HG02970 (cell line): Measurements from ENCODE around the gene PDE6B.
A peak's percentile ranks its signal among the peaks of the same experiment; 100 is the strongest.
"Not testable (repeated sequence)": the region's sequence is repeated elsewhere in the genome, so short reads cannot be mapped to it uniquely, and the experiment has no call there.

Experiments
- ATAC-seq: cut with Tn5 transposase; IDR thresholded peaks from one replicate; pipeline ENCODE4 v1.9.1; 2021; ENCODE audit warnings: mild to moderate bottlenecking, moderate library complexity, moderate number of reproducible peaks; ENCODE audit not compliant: unreplicated experiment, low FRiP score

The PDE6B gene

GRCh38 chr4:699816-700580 is 74.6 kb downstream of the PDE6B start:
- ATAC-seq: no peak

DNA sequence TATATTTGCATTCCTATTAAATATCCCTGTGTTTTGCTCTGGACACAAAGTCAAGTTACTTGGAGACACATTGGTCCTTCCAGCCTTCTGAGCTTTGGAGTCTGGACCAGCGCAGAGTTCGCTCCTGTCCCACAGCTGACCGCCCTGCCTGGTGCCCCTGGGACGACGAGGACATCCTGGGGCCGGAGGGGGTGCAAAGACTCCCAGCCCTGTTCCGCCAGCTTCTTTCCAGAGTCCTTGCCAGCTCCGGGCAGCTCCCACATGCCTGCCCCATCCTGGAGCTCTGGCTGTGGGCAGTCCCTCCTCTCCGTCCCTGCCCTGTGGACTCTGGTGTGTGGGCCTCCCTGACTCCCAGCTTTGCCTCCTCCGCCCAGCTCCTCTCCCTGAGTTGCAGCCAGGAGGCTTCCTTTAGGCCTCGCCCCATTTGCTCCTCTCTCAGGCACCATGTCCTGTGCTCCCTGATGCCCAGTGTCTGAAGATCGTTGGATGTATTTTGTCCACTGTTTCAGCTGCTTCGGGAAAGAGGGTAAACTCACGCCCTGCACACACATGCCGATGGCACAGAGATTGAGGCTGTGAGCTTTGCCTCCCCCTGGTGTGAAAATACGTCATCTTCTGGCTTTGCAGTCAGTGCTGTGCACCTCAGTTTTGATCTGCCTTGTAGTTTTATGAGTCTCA is 75.4 kb downstream of the PDE6B start:
- ATAC-seq: no peak

DNA sequence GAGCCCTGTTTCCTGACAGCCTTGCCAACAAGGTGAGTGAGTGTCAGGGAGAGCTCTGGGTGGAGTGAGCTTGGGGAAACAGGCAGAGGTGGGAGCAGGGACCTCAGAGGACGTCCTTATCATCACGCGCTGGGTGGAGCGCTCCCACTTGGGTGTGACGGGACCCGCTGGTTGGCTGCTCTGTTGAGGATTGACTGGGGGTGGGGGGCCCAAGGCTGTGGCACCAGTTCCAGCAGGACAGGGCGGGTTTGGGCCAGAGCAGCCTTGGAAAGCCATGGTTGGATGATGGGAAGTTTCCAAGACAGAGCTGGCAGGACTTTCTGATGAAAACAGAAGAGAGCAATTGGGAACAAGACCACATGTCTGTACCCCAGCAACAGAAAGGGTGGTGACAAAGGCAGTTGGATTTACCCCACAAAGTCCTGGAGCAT is 77.3 kb downstream of the PDE6B start:
- ATAC-seq: no peak

DNA sequence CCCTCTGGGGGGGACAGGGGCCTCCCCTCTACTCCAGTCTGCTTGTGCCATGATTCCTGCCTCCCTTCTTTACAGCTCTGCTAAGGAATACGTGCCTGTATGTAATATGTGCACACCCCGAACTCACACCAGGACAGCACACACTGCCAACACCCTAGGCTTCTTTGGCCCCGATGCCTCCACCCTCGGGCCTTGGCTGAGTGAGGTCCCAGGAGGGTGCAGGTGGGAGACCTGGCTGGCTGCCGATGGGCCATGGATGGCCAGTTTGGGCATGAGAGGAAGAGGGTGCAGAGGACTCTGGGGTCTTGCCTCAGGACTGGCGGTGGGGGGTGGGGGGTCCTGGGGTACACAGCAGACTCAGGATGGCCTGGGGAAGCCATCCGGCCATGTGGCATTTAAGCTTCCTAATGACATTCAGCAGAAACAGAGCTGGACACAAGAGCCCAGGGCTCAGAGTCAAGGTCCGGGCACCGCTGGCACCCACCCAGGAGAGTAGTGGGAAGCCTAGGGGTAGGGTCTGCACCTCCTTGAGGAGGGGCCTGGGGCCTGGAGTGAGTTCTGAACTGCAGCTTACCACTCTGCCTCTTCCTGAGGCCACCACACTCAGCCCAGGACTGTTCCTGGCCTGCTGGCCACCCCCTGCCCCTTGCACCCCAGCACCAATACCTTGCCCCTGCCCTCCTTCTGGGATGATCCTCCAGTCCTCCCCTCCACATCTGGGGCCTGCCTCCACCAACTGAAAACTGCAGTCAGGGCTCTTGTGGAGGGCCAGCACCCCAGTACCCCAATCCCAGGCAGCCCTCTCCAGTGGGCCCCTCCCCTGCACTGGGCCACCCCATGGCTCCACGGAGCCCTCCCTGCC is 78.2 kb downstream of the PDE6B start:
- ATAC-seq: no peak

DNA sequence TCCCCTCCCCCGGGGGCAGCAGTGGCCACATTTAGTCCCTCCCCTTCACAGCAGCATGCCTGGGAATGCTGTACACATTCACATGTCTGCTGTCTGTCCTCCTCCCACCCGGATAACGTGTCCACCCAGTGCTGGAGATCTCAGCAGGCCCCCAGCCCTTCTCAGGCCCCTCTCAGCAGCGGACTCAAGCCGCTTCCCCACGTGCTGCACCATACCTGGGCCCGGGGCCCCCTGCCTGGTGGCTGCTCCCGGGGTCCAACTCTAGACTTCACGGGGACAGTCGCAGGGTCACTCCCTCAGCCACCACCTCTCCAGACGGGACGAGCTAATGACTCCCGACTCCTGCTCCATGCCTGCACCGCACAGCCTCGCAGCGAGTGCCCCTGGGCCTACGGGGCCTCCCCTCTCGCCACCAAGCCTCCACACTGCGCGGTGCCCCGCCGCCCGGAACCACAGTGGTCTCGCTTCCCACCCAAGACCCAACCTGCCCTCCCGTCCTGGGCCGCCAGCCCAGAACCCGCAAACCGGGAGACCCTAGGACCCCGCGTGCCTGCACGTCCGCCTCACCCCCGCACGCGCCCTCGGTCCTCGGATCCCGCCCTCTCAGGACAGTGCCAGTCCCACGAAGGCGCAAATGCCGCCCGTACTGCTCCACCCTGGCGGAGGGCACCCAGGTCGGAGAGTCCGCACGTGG is 79.0 kb downstream of the PDE6B start:
- ATAC-seq: no peak

- no peak for ATAC-seq
Observed at GRCh38 chr4:704971-705277, 79.6 kb downstream of the PDE6B start.

DNA sequence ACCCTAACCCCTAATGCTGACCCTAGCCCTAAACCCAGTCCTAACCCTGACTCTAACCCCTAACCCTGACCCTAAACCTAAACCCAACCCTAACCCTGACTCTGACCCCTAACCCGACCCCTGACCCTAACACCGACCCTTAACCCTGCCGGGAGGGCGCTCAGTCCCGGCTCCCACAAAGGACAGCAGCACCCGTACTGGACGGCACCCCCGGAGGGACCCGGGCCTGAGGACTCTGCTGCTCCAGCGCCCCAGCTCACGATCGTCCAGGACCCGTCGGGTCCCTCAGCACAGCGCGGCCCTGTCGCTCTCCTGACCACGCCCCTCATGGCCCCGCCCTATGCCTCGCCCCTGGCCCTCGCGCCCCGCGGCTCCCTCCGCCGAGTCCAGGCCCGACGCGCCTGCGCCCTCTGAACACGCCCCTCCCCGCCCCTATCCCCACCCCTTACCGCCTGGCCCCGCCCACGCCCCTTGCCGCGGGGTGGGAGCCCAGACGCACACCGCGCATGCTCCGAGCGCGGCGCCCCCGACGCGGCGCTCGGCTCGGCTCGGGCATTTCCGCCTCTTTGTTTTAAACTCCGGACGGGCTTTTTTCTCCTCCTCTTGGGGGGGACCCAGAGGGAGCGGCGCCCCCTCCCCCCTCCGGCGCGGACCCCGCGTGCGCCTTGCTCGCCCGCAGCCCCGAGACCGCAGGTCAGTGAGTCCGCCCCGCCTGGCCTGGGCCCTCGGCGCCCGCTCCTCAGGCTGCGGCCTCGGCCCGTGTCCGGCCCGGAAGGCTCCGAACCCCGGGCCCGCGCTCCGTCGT is 80.1 kb downstream of the PDE6B start, which contains the start of gene PCGF3:
PCGF3 (plus strand) TSS at position 555 of the 805 bp plus-strand sequence. CDS start 27,849 bp downstream, outside the sequence.
- ATAC-seq: peak; percentile 92

DNA sequence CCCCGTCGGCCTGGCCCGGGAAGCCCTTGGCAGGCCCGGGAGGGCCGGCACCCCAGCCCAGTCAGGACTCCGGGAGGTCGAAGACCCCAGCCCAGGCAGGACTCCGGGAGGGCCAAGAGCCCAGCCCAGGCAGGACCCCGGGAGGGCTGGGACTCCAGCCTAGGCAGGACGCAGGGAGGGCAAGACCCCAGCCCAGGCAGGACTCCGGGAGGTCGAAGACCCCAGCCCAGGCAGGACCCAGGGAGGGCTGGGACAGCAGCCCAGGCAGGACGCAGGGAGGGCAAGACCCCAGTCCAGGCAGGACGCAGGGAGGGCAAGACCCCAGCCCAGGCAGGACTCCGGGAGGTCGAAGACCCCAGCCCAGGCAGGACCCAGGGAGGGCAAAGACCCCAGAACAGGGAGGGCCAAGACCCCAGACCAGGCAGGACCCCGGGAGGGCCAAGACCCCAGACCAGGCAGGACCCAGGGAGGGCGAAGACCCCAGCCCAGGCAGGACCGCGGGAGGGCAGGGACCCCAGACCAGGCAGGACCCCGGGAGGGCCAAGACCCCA is 80.8 kb downstream of the PDE6B start:
- not testable (repeated sequence) for ATAC-seq

GRCh38 chr4:706834-707598 is 81.6 kb downstream of the PDE6B start:
- no peak for ATAC-seq

DNA sequence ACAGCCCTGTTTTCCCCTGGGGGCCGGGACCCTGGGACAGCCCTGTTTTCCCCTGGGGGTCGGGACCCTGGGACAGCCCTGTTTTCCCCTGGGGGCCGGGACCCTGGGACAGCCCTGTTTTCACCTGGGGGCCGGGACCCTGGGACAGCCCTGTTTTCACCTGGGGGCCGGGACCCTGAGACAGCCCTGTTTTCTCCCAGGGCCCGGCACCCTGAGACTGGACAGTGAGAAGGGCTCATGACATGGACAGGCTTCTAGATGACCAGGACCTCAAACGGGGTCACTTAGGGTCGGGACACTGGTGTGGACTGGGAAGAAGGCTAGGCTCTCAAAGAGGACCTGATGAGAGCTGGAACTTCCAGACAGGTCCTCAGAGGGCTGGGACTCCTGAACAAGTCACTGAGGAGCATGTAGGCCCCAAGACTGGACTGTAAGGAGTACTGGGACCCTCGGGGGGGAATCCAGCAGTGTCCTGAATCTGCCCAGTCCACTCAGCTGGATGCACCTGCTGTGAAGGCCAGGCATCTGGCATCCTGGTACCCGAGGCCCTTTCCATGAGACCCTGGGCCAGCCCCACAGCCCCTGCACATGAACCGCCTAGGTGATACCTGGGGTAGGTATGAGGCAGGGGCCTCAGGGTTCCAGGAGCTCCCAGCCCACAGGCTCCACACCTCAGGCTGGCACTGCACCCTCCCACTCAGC is 82.7 kb downstream of the PDE6B start:
- no peak for ATAC-seq

- no peak for ATAC-seq
Observed at GRCh38 chr4:708631-708933, 83.2 kb downstream of the PDE6B start.

DNA sequence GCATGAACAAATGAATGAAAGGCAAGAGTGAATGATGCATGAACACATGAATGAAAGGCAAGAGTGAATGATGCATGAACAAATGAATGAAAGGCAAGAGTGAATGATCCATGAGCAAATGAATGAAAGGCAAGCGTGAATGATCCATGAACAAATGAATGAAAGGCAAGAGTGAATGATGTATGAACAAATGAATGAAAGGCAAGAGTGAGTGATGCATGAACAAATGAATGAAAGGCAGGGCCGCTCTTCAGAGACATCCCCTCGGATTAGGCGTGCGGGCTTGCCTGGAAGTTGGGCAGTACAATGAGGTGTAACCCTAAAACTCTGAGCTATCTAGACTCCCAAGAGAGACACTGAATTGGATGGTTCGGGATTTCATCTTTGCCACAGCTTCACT is 84.0 kb downstream of the PDE6B start:
- no peak for ATAC-seq

DNA sequence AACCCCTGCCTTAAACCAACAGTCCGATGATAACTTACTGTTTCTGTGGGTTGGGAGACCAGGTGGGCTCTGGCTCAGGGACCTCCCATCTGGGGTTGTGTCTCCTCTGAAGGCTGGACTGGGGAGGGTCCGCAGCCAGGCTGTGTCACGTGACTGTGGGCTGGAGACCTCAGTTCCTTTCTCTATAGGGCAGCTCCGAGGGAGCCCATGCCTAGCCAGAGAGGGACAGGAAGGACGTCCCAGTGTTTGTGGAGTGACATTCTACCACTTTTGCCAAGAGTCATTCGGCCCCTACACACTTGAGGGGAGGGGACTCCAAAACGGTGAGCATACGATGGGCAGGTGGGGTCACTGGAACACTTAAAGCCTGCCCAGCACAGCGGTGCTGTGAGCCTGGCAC is 84.7 kb downstream of the PDE6B start:
- ATAC-seq: no peak

GRCh38 chr4:710916-711315 is 85.5 kb downstream of the PDE6B start:
- ATAC-seq: no peak

DNA sequence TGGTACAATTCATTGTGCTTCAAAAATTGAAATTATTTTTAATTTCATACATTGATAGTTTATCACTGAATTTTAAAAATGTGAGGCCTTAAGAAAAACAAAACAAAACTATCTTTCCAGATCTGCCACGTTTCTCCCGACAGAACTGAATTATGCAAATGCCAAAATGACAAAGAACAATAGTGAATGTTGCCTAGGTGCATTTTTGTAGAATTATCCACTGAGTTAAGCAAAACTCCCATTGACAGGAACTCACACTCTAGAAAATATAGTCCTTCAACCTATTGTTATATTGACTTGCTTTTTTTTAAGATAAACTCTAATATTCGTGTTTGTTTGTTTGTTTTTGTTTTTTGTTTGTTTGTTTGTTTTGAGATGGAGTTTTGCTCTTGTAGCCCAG is 86.7 kb downstream of the PDE6B start:
- no peak for ATAC-seq

GRCh38 chr4:712916-713632 is 87.7 kb downstream of the PDE6B start:
- no peak for ATAC-seq

DNA sequence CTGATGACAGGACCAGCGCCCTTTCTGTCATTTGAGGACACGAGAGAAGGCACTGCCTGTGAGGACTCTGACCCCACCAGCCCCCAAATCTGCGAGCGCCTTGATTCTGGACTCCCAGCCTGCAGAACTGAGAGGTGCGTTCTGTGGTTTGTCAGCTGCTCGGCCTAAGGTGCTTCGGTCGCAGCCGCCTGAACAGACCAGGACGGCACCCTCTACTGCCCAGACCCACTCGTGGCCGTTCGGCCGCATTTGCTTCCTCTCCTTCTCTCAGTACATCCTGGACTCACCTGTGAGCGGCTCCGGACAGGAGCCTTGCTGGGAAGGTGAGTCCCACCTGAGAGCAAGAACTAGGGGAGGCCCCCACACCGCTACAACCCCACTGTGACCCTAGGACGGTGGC is 88.7 kb downstream of the PDE6B start:
- no peak for ATAC-seq
